NCI-H2029 (cell line): ENCODE measurements around the gene ERBB2.
"Not testable (repeated sequence)": the region's sequence is repeated elsewhere in the genome, so short reads cannot be mapped to it uniquely, and the experiment has no call there.

Experiments
- DNase-seq: peaks from one replicate; lab custom pipeline; 2025; lab: John Stamatoyannopoulos, UW

Gene ERBB2

GRCh38 chr17:39745335-39746144 lies 45.7 kb downstream of the ERBB2 start:
- DNase-seq = no peak

DNA sequence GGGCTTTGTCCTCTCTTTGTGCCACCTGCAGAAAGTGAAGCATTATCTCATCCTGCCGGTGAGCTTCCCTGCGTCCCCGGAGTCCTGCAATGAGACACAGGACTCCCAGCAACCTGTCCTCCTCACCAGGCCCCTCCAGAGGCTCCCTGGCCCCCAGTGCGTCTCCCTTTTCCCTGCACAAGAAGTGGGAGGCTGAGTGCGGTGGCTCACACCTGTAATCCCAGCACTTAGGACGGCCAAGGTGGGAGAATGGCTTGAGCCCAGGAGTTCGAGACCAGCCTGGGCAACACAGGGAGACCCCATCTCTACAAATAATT lies 46.2 kb downstream of the ERBB2 start:
- DNase-seq = no peak

DNA sequence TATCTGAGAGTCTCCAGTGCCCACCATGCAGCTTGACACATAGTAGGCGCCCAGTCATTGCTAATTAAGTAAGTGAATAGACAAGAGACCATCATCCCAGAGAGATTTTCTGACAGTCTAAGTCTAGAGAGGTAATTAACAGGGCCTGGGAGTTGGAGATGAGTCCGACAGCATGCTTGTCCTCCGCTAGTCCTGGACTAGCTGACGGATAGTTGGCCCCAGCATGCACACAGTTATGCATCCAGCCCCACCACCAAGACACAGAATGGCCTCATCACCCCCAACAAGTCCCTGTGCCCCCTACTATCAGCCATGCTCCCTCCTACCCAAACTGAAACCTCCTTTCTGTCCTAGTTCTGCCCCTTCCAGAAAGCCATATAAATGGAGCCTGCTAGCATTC lies 47.9 kb downstream of the ERBB2 start:
- DNase-seq = no peak

- DNase-seq = not testable (repeated sequence)
Measured at GRCh38 chr17:39748444-39749034, 48.7 kb downstream of the ERBB2 start.

GRCh38 chr17:39750131-39751015 lies 50.5 kb downstream of the ERBB2 start:
- no peak for DNase-seq

DNA sequence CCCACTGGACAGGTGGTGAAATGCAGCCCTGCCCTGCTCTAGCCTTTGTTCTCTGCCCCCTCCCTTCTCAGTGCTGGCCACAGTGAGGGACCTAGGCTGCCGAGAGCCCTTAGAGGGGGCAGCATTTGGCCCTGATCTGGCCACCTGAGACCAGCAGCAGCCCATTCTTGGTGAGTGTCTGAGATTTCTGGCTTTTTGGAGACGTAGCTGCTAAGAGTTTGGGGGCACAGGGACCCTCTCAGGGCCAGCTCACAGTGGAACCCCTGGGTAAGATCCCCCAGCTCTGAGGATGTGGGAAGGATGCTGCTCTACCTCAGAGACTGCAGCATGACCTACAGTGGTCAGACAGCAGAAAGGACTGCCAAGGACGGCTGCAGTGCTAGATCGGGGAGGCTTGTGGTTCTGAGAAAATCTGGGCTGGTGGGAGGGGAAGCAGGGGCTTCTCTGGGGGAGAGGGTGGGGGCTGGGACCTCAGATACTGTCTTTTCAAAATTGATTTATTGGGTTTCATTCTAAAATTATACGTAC lies 51.2 kb downstream of the ERBB2 start:
- no peak for DNase-seq

GRCh38 chr17:39751637-39752036 lies 51.8 kb downstream of the ERBB2 start:
- DNase-seq = no peak

DNA sequence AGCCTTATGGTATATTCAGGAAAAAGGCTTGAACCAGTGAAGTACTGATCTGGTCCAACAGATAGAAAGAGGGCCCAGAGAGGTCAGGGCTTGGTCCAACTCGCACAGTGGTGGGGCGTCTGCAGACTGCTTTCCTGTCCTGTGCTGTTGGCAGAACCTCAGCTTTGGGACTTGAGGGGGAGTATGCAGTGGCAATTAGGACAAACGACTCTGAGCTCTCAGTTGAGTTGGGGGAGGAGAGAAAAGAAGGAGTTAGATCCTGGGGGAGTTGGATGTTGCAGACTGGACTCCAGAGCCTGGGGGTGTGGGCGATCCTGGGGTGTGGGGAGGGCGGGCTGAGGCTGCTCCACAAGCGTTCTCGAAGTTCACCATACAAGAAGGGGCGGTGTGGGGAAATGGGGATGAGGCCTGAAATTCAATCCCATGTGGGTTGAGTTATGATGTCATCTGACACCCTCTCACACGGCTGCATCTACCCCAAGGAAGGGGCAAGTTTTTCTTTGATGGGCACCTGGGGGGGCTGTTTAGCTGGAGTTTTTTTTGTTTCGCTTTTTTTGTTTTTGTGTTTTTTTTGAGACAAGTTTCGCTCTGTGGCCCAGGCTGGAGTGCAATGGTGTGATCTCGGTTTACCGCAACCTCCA lies 52.5 kb downstream of the ERBB2 start:
- no peak for DNase-seq

- DNase-seq = peak; percentile 48
Measured at GRCh38 chr17:39753514-39754160, 53.8 kb downstream of the ERBB2 start.

GRCh38 chr17:39754161-39754957 lies 54.5 kb downstream of the ERBB2 start:
- DNase-seq = peak; percentile 77

DNA sequence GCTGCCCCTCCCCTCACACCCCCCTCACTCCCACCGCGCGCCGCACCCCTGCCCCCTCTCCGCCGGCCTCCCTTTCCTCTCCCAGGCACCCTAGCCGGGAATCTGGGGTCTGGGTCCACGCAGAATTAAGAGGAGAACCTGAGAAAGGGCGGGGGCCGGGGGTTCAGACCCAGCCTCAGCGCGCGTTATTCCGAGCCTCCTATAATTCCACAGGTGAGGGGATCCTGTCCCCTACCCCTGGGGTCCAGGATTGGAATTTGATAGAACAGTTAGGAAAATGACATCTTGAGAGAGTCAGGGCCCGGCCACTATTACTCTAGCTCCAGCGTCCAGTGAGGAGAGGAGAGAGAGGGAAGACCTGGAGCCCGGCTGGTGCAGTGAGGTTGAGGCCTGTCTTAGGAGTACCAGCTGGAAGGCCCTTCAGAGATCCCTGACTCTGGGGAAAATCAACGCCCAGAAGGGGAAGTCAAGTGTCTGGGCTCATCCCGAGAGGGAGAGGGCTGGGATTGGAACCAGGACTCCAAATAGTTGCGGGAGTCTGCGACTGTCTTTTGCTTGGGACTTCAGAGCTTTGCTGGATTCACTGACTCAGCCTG lies 55.2 kb downstream of the ERBB2 start:
- DNase-seq = no peak

GRCh38 chr17:39755554-39756379 lies 55.9 kb downstream of the ERBB2 start:
- no peak for DNase-seq

GRCh38 chr17:39756380-39757079 lies 56.7 kb downstream of the ERBB2 start:
- DNase-seq = no peak

- no peak for DNase-seq
Measured at GRCh38 chr17:39757176-39757662, 57.4 kb downstream of the ERBB2 start.

GRCh38 chr17:39757931-39758873 lies 58.3 kb downstream of the ERBB2 start:
- no peak for DNase-seq

- DNase-seq = no peak
Measured at GRCh38 chr17:39759204-39759603, 59.3 kb downstream of the ERBB2 start.

DNA sequence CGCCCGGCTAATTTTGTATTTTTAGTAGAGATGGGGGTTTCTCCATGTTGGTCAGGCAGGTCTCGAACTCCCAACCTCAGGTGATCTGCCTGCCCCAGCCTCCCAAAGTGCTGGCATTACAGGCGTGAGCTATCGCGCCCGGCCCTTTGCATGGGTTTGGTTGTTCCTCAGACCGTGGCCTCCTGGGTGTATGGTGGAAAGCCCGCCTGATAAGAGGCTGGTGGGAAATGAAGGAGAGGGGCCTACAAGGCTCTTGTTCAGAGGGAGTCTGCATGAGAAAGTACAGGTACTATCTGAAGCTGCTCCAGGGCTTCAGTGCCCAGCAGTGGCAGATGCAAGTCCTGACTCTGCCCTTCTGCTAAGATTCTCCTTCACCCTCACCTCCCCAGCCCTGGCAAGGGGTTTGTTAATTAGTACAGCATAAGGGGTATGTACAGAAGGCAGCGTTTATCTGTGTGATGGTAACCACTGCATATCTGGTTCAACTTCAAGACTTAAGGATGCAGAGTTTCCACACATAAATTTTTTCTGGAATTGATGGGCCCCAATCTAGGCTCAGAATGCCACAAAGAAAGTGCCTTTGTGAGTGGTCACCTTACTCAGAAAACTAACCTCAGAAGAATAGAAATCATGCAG lies 62.1 kb downstream of the ERBB2 start:
- no peak for DNase-seq
